Peyer's patch (tissue), 4 donors: ENCODE data around the gene BAIAP2L2.

ENCODE experiments used
- CTCF ChIP-seq, 6 experiments: fragments of 450-650 bp in 4 of 6; fragments of 200-600 bp in 2 of 6; sonication (generic) in 1 of 6; IDR thresholded peaks; one replicate each; pipeline ENCODE4 v1.5.1; 2017 to 2019; ENCODE audit warnings: antibody characterized with exemption in 6 of 6, mild to moderate bottlenecking in 3 of 6, moderate library complexity in 1 of 6
- POLR2A ChIP-seq, 2 donors: fragments of 450-650 bp; IDR thresholded peaks; one replicate each; pipeline ENCODE4 v1.5.1; 2017; ENCODE audit warnings: antibody characterized with exemption in 2 of 2, mild to moderate bottlenecking in 2 of 2, moderate library complexity in 2 of 2

- TF ChIP-seq POLR2A (IDR thresholded peaks at IDR 0.05) (no peak), CTCF (IDR thresholded peaks at IDR 0.05) (no peak)
Measured at GRCh38 chr22:38142606-38143005, 32.1 kb upstream of the BAIAP2L2 start.
